Subcutaneous adipose tissue (tissue), 4 donors: ENCODE data around the gene KRTAP5-7. TPM values are rescaled to one million over a fixed set of nuclear protein-coding genes. Genes with fewer than 3 reads are reported as not detected.

ENCODE experiments used
- total RNA-seq, 4 donors: library from RNA; depleted of rRNA; stranded (reverse); fragments of >200 nt; gene quantifications; one replicate each; pipeline ENCODE4 v1.1.0, GENCODE V29; 2016
- TF ChIP-seq, protein P1 (sequence below): fragments of 450-650 bp; IDR thresholded peaks from one replicate; pipeline ENCODE4 v1.5.1; 2016; ENCODE audit warnings: low read depth, mild to moderate bottlenecking, control low read depth, antibody characterized with exemption, moderate library complexity

Gene KRTAP5-7
- total RNA-seq, 4 donors from 2014 or later = 0.49 to 0.57 TPM; not detected in 2

DNA sequence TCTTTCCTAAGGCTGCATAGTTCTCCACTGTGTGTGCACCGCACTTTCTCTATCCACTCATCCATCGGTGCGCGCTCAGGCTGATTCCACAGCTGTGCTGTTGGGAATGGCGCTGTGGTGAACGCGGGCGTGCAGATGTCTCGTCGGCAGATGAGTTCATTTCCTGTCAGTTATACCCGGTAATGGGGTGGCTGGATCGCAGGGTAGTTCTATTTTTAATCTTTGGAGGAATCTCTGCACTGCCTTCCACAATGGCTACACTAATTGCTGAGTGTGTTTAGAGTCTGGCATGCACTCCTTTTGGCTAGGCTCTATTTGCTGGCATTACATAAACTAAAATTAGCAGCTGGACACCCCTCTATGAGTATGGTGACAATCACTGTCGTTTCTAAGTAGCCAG, 27.9 kb upstream of the KRTAP5-7 start:
- TF ChIP-seq, protein P1, sequence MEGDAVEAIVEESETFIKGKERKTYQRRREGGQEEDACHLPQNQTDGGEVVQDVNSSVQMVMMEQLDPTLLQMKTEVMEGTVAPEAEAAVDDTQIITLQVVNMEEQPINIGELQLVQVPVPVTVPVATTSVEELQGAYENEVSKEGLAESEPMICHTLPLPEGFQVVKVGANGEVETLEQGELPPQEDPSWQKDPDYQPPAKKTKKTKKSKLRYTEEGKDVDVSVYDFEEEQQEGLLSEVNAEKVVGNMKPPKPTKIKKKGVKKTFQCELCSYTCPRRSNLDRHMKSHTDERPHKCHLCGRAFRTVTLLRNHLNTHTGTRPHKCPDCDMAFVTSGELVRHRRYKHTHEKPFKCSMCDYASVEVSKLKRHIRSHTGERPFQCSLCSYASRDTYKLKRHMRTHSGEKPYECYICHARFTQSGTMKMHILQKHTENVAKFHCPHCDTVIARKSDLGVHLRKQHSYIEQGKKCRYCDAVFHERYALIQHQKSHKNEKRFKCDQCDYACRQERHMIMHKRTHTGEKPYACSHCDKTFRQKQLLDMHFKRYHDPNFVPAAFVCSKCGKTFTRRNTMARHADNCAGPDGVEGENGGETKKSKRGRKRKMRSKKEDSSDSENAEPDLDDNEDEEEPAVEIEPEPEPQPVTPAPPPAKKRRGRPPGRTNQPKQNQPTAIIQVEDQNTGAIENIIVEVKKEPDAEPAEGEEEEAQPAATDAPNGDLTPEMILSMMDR = no peak

DNA sequence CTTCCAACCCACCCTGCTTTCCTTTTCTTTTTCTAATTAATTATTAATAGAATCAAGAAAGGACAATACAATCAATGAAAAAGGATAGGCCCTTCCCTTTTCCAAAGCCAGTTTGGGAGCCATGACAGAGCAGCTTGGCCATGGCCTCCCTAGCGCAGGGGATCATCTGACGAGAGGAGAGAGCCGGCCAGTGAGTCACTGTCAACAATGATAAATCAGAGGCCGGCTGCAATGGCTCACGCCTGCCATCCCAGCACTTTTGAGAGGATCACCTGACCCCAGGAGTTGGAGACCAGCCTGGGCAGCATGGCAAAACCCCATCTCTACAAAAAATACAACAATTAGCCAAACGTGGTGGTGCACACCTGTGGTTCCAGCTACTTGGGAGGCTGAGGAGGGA, 27.5 kb upstream of the KRTAP5-7 start:
- TF ChIP-seq, protein P1 = no peak

DNA sequence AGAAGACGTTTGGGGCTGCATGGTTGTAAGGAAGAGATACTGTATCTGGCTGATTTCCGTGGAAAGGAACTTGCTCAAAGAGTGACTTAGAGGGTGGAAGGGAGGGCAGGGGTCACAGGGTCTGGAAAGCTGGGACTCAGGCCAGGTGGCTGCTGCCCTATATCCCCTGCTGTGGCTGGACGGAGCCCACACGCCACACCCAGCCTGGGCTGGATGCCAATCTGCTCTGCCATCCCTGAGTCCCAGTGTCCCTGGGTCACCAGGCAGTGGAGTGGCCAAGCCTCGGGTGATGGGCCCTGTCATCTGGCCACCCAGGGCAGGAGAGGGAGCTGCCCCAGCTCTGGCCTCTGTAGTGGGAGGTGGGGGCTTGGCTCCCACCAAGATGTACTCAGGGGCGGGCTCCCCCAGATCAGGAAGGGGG, 26.5 kb upstream of the KRTAP5-7 start:
- TF ChIP-seq, protein P1 = no peak

DNA sequence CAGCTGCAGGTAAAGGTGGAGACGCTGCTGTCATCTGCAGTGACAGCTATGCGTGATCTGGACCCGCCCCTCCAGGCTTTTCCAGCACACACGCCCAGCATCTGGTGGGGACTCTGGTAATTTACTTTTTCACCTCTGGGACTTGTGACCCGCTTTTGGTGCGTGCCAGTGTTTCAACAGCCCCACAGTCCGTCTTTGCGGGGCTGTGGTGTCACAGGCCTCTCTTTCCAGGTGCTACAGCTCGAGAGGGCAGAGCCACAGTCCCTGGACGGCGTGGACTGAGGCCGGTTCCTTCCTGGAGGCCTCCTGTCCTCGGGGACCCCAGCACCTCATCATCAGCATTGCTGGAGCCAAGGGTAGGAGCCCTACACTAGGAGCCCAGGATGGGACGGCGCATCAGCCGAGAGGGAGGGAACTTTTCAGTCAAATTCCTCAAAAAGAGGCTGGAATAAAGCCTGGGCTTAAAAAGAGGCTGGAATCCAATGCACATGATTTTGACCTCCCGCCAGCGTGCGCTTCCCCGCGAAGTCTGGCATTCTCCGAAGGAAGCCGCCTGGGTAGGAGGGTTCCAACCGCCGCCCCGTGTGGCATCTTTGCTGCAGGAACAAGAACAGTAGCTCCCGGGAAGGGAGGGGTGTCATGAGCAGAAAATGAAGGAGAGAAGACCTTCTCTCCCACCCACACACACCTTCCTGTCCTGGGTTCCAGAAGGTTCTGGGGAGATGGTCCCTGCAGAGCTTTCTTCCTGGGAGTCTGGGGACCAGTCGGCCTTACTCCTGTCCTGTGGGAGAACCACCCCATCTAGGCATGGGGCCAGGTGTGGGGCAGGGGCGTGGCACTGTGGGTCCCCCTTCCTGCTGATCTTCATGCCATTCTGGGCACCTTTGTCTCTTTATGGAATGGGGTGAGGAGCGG, 25.7 kb upstream of the KRTAP5-7 start:
- TF ChIP-seq, protein P1 = no peak

DNA sequence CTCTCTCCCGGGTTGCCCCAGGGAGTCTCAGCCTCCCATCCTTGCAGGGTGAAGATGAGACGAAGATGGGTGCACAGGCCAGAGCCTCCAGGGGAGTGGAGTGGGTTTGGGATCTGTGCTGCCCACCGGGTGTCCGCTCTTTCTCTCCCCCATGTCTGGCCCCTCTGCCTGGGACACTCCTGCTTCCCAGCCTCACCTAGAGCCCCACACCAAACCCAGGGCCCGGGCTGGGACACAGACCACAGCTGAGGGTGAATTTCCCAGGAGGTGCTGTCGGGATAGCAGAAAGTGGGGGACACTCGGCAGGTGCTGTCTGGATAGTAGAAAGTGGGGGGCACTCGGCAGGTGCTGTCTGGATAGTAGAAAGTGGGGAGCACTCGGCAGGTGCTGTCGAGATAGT, 25.0 kb upstream of the KRTAP5-7 start:
- TF ChIP-seq, protein P1 = no peak

DNA sequence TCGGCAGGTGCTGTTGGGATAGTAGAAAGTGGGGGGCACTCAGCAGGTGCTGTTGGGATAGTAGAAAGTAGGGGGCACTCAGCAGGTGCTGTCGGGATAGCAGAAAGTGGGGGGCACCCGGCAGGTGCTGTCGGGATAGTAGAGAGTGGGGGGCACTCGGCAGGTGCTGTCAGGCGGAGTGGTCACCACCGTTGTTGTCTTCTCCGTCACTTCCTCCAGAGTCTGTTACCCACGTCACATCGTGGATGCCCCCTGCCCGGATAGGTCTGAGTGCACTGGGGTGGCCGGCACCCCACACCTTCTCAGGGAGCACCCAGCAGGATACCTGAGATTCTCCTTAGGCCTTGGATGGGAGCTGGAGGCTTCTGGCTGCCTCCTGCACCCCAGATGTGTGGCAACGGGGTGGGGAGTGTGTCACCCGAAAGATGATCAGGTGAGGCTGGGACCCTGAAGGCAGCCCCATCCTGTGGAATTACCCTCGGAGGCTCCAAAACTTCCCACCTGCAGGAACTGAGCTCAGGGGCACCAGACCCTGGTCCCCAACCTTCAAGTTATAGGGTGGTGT, 24.1 kb upstream of the KRTAP5-7 start:
- TF ChIP-seq, protein P1 = no peak

DNA sequence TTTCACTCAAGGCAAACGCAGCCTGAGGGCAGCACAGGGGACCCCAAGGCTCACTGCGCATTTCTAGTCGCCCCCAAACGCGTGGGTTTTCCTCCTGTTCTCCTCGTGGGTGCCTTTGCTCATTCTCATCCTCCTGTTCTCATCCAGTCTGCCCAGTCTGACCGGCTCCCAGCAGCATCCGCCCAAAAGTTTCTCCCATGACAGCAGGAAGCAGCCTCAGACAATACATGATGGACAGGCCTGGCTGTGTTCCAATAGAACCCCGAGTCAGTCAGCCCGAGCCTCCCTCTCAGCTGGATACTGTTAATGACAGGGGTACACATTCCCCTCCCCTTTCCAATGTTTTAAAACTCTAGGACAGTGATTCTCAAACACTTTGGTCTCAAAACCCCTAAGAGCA, 22.5 kb upstream of the KRTAP5-7 start:
- TF ChIP-seq, protein P1 = no peak
